SKM-1 (cell line): ENCODE measurements around the gene CPN2.

ENCODE experiments used
- DNase-seq: peaks from one replicate; lab custom pipeline; 2025; ENCODE audit not compliant: unreplicated experiment; lab: John Stamatoyannopoulos, UW

CPN2 gene

DNA sequence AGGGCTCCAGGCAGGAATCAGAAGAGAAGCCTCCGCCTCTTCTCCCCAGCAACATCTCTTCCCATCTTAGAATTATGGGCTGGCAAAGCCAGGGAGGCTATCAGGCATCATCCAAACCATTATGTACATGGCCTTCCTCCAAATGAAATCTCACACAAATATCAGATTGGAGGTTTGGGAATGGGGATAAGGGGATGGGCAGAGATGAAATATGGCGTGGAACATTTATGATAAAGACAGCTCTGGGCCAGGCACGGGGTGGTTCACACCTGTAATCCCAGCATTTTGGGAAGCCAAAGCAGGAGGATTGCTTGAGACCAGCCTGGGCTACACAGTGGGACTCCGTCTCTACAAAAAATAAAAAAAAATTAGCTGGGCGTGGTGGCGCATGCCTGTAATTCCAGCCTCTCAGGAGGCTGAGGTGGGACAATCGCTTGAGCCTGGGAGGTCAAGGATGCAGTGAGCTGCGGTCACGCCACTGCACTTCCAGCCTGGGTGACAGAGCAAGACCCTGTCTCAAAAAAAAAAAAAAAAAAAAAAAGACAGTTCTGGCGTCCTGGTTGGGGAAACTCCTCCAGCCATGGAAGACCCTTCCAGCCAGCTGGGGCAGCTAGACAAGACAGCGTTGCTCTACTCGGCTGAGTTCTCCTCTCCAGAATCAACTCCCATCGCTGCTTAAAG, 36.6 kb downstream of the CPN2 start:
- DNase-seq: no peak

DNA sequence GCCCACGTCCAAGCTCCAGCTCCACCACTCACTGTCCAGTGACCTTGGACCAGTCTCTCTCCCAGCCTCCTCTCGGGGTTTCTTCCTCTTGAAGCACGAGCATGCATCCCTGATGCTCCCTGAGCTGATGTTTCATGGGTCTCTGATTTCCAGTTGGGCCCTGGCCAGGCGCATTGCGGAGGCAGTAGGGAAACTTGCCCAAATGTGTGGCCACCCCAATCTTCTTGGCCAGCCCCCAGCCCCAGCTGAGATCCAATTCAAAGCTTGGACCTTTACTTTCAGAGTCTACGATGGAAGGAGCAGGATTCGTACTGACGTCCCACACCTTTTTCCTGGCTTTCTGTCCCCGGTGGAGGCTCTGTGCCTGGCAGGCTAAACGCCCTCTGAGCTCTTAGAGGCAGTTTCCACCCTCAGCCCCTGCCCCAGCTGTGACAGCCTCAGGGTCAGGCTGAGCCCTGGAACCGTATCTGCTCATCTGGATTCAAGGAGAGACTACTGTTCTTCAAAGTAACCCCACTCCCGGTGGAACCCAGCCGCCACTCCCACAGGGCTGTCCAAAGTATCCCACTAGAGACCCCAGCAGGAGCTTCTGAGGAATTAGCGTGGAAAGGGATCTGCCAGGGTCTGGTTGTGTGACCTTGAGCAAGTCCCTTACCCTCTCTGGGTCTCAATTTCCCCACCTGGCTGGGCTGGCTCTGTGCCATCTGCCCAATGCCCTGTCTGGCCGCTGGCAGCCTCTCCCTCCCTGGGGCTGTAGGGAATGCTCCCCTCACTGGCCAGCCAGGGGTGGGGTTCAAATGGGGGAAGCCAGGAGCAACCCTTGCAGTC, 37.4 kb downstream of the CPN2 start:
- no peak for DNase-seq

DNA sequence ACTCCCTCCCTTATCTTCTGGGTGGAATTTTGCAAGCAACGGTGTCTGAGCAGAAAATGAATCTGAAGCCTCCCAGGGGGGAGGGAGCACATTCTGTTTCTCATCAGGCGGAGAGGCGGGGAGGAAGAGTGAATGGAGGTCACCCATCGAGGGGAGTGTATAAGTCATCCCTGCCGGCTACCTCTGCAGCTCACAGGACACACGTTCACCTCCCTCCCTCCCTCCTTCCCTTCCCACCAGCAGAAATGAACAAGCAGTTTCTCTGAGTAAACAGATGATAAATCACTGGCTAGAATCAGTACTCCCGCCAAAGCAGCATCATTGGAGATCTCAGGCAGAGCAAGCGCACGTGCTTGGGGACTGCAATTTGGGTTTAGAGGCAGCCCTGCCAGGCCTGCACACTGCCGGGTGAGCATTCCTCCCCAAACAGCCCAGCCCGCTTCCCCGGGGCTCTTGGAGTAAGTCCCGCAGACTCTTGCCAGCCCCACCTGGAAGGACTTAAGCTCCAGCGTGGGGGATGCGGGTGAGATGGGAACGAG, 38.3 kb downstream of the CPN2 start:
- DNase-seq: no peak

DNA sequence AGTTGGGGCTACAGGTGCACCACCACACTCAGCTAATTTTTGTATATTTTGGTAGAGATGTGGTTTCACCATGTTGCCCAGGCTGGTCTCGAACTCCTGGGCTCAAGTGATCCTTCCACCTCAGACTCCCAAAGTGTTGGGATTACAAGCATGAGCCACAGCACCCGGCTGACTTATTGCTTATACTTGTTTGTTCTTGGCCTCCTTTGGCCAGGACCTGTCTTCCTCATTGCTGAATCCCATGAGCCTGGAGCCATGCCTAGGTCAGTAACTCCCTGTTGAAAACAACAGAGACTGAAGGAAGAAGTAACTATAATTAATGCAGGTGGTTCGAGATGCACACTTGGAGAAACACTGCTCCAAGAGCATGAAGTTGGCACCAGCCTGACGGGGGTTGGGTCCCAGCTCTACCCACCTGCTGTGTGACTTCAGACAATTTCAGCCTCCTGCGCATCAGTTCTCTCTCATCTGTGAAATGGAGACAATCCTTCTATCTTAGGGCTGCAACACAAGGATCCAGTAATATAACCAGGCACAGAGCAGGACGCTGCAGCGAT, 38.9 kb downstream of the CPN2 start:
- DNase-seq: no peak

DNA sequence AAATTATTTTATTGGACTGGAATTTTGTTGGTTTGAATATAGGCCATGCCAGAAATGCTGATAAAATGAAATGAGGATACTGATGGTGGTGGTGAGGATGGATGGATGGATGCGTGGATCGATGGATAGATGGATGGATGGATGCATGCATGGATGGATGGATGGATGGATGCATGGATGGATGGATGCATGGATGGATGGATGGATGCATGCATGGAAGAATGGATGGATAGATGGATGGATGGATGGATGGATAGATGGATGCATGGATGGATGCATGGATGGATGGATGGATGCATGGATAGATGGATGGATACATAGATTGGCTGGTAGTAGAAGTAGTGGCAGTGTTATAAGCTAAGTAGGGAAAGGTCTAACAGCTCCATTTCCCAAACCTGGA, 40.1 kb downstream of the CPN2 start:
- no peak for DNase-seq

DNA sequence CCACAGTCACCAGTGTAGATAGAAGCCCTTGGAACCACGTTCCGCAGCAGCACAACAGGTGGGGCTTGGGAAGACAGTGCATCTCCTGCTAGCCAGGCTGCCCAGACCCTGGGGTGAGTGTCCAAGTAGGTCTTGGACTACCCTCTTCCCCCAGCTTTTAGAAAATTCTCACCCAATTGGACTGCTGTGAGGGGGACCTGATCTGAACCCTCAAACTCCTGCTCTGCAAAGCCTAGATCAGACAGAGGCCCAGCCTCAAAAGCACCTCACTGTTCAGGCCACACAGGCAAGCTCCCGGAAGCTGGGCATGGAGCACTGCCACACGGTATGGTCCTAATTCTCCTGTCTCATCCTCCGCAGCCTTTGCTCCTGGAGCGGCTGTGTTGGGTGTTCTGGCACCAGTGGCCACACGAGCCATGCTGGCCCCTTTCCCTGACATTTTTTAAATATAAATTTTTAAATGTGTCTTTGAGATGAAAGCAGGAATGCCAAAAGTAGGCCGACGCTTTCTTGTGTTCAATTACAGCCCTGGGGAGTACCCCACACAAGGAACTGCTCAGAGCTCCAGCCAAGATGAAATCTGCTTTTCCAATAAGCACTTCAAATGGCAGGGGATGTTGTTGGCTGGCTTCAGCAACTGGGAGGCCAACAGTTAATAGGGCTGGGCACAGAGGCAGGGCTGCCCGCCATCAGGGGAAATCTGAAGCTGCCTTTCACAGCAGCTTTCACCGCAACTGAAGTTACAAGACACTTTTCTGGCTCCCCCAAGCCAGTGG, 40.9 kb downstream of the CPN2 start:
- no peak for DNase-seq

DNA sequence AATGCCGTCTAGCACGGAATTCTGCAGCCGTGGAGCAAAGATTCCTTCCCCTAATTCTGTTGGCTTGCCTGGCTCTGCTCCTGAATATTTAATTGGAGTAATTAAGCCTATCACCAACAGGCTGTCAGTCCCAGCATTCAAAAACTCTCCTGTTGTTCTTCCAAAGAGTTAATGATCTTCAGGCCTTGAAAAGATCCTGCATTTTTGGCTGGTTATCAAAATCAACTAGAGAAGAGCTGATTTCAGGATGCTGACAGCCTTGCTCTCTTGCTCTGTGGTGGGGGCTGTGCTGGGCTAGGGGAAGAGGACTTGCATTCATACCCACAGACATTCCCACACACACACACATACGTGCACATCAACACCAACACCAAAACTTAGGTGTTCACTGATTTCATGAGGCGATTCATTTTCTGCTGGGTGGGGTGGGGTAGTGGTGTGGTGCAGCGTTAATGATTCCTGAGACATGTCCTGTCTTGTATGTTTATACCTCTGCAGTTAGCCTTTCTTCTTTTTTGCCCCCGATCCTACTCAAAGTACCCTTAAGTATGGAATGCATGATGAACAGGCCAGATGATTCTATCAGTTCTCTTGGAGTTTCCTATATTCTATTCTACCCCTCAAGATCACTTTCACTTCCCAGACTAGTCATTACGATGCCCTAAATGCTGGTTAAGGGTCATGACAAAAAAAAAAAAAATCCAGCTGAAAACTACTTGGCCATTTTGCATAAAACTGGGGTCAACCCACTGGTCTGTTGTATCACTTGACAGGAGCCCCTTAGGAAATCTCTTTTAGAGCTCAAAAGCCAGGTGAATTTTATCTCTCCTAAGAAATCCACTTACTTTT, 42.3 kb downstream of the CPN2 start:
- no peak for DNase-seq

DNA sequence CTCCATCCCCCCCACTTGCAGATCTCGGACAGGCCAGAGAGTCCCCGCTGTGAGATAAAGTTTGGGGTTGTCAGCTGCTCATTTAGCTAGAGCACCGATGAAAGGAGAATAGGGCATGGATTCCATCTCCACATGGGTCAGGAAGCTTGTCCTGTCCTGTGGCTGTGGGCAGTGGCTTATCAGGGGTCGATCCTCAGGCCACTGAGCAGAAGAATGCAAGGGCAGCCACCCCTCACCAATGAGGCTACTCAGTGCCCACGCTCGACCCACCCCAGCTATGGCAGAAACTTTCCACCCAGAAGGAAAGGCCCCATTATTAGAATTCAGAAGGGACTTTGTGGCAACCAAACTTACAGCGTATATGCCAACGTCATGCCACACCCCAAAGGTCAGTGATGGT, 43.3 kb downstream of the CPN2 start:
- DNase-seq: no peak

DNA sequence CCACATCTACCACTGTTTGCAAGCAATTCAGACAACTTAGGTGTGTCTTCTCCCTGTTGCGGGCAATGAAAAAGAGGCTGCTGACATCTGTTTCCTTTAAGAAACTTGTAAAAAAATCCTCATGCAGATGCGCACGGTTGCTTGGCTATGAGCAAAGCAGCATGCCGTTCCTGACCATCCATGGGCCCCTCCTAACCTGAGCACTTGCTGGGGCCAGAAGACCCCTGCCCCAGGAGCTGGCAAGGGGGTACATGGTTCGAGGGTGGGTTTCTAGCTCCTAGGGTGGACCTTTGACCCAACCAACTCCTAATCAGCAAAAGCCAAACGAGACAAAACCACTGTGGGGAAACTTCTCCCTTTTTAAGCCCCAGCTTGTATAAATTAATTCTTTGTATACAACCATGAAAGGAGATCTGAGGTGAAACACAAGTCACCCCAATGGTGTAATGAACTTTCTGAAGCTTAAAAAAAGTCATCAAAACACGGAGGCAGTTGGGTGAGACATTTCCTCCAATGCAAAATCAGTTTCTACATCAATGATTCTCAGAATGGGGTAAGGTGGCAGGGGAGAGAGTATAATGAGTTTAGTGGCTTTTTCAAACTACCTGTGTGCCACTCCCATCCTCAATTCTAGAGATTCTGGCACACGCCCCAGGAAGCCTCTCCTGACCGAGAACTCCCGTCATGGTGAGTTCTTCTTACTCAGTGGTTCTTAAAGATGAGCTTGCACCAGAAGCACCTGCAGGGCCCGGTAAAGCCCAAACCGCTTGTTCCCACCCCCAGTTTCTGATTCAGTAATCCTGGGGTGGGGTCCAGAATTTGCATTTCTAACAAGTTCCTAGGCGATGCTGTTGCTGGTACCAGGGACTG, 44.1 kb downstream of the CPN2 start:
- DNase-seq: no peak

DNA sequence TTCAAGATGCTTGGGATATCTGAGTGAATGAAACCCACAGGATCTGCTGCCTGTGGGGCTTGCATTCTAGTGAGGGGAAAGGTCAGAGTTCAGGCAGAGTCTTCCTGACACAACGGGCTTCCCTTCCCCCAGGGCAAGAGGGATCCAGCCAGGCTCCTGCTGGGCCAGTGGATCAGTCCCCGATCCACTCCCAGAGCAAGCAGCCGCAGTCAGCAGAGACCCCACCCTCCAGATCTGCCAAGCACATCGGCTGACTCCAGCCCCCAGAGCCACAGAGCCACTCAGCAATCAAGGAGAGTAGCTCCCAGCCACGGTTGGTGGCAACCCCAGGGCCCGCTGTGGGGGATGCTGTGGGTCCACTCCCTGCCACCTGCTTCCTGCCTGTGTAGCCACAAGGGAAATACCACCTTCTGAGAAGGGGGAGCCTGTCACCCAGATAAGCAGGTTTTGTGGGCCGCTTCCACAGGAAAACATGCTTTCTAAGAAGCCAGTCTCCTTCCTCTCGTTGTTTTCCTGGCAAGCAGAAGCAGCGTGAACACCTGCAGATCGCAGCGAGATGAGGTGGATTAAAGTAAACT, 44.9 kb downstream of the CPN2 start:
- no peak for DNase-seq

DNA sequence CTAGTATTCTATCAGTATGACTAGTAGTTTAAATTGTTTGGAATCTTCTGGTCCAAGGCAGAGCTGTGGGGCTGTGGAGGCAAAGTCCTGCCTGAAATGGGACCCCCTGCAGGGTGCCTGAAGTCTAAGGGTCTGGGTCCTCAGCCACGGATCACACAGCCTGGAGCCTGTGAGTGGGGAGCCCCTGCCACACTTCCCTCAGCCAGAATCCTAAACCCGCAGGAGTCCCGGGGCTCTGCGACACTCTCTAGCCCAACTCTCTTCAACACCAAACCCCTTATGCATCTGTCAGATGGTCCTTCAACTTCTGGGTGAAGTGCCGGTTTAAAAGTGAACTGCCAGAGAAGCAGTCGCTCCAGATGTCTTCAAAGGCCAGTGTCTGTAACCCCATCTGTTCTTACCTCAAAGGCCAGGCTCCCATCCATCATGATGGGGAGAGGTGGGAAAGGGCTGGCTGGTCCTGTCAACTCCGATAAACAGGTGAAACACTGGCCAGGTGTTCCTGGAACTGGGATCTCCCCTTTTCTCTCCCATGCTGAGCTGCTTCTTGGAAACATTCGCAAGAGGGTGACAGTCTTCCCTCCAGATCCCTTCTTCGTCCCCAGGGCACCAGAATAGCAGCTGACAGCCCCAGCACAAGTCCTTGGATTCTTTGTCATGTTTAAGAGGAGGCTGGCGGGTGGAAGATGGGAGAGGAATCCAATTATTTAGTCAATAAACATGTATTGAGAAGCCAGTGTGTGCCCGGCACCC, 45.6 kb downstream of the CPN2 start:
- no peak for DNase-seq

DNA sequence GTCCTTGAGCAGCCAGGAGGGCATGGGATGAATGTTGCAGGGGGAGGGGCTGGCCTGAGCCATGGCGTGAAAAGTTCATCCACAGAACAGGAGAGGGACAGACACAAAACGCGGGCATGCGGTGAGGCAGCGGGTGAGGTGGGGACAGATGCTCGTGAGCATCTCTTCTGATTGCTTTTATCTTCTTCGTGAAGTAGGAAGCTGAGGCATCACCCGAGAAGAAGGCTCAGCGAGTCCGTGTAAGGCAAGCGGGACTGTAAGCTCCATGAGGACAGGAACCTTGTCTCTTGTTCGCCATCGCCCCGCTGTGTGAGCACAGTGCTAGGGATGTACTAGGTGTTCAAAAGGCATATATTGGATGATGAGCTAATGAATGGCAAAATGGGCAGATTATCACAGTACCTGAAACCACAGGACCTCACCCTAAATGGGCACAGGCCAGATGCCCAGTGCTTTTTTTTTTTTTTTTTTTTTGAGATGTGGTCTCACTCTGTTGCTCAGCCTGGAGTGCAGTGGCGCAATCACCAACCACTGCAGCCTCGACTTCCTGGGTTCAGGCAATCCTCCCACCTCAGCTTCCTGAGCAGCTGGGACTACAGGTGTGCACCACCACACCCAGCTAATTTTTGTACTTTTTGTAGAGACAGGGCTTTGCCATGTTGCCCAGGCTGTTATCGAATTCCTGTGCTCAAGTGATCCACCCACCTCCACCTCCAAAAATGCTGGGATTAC, 46.8 kb downstream of the CPN2 start:
- no peak for DNase-seq

DNA sequence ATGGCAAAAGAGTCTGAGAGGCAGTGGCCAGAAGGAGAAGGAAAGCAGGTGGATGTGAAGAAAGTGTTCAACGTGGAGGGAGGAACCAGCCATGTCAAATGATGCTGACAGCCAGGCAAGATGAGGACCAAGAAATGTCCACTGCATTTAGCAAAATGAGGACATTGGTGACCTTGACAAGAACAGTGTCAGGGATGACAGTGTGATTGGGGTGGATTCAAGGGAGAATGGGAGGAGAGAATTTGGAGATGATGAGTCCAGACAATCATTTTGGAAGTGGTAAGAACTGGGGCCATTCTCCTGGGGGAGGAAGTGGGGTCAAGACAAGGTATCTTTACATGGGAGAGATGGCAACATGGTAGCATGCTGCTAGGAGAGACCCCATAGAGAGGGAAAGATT, 47.4 kb downstream of the CPN2 start:
- no peak for DNase-seq

DNA sequence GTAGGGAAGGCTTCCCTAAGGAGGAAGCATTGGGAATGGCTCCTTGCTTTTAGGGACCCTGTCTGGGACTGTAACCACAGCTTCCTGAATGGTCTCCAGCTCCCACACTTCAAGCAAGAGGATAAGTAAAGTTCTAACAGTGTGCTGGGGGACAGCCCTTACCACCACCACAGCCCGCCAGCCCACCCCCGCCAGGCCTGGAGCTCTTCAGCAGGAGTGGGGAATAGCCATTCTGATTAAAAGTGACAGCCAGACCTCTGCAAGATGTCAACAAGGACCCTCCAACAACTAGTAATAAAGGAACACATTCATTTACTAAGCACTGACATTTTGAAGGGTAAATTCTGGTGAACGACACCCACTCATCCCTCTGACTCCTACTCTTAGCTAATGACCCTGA, 49.4 kb downstream of the CPN2 start:
- no peak for DNase-seq

DNA sequence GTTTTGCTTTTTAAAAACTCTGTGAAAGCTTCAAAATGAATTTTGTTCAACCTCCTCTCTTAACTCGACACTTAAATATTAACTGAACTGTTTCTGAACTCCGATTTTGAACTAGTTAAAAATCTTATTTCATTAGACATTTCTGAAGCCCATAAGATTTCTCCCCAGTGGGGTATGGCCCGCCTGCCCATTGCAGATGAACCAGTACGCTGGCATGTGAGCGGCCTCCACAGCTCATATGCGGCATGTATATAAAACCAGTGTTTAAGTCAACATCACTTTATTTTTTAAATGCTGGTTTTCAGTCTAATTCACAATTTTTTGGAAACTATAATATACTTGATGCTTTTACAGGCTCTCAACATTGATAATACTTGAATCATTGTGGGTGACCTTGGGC, 50.2 kb downstream of the CPN2 start:
- no peak for DNase-seq

DNA sequence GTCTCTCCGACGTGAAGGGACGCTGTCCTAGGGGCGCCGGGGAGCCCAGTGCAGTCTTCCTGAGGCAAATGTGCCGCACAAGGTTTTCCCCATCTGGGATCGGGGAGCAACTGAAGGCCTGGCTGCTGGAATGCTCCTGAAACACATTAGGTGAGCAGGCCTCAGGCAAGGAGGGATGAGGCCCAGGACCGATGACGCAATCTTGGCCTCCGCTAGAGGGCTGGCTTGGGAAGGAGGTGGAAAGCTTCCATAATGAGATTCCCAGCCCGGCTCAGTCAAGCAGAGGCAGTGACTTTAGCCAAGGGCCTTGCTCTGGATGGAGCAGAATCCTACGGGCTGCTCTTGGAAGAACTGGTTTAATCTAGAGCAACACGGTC, 50.8 kb downstream of the CPN2 start:
- DNase-seq: no peak

DNA sequence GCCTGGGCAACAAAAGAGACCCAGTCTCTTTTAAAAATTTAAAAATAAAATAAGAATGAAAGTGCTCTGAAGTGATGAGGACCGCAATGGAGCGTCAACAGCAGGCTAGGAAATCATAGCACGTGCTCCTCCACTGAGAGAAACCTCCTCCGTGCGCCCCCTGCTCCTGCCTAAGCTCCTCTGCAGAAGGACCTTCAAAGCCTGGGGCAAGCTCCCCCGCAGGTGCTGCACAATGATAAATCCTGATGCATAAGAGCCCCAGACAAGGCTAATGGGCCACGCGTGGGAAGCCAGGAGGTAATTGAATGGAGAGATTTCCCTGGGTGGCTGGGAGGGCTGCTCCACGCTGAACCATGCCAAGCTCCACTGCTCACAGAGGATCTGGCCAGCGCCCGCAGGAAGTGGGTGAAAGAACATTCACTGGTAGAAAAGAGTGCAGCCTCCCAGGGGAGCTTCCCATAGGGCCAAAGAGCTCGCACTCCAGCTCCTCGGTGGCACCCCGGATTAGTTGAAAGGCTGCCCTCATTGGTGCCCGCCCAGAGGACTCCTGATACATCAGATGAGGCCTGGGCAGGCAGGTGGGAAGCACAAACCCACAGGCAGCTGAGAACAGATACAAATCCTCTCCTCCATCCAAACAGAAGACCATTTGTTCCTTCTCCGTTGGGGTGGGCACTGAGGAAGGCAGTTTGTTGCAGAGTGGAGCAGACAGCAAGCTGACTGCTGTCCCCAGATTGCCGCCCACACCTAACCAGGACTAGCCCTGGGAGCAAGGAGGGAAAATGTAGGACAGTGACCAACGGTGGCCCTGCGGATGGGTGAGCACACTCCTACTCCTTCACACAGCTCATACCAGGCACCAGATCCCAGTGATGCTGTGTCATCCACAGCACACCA, 52.5 kb downstream of the CPN2 start:
- no peak for DNase-seq
